Measurements from ENCODE around the gene BRD1. TPM values are rescaled to one million over a fixed set of nuclear protein-coding genes. Genes with fewer than 3 reads are reported as not detected.

The BRD1 gene
- total and polyA plus RNA-seq, 8 donors, result 10.0 to 92.4 (median 30.4) TPM

- 77 to 90% (median 85%) methylated on average over 16 to 21 of the region's 21 CpGs for WGBS, 5 donors
- H3K27ac ChIP-seq, result no peak overlapping the region
- peaks cover 54 to 83% (median 79%) of the 10 kb centered on the region in 4 donors for H3K36me3 ChIP-seq
- peaks cover 0 to 3% (median under 1%) of the 10 kb centered on the region in 4 donors for H3K4me1 ChIP-seq
- intact Hi-C loops (cut with DNase I; ENCODE audit: low total_unique reads), result no loop called here
- TF ChIP-seq CTCF (IDR thresholded peaks at IDR 0.05) (no peak), EP300 (IDR thresholded peaks at IDR 0.05) (no peak), POLR2AphosphoS5 (IDR thresholded peaks at IDR 0.05) (no peak), POLR2A (IDR thresholded peaks at IDR 0.05) (no peak)
- DNase-seq, result no peak
- no peaks in the 10 kb centered on the region for H3K27me3 ChIP-seq
- no peaks in the 10 kb centered on the region for H3K9me3 ChIP-seq
- no peak overlapping the region for H3K4me3 ChIP-seq
Observed at GRCh38 chr22:49774499-49775151, 53.0 kb downstream of the BRD1 start.

- TF ChIP-seq POLR2A (IDR thresholded peaks at IDR 0.05) (no peak), CTCF (IDR thresholded peaks at IDR 0.05) (no peak), EP300 (IDR thresholded peaks at IDR 0.05) (no peak), POLR2AphosphoS5 (IDR thresholded peaks at IDR 0.05) (no peak)
- Histone ChIP-seq H3K36me3 (peaks cover 54 to 78% (median 73%) of the 10 kb centered on the region in 4 donors), H3K27me3 (no peaks in the 10 kb centered on the region), H3K4me3 (no peak overlapping the region), H3K4me1 (peaks cover 0 to 3% (median 1%) of the 10 kb centered on the region in 4 donors), H3K9me3 (no peaks in the 10 kb centered on the region), H3K27ac (no peak overlapping the region)
- DNase-seq, result no peak
- intact Hi-C loops (cut with DNase I; ENCODE audit: low total_unique reads), result no loop called here
- 91 to 92% (median 91%) methylated on average over 21 of the region's 21 CpGs for WGBS, 5 donors
Observed at GRCh38 chr22:49774046-49774445, 53.6 kb downstream of the BRD1 start.

DNA sequence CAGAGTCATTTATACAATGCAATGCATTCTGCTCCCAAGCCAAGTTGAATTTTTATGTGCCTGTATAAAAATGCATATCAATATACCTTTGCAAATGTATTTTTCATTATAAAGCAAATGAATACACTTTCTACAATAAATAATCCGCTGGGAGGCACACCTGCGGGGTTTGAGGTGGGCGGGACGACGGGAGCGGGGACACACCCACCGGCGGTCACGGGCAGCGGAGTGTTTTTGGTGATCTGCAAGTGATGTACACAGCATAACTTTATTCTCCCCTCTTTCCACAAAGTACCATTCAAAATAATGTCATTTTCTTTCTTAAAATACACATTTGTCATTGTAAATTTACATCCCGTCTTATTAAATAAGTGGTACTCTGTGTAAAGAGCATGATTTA, 54.1 kb downstream of the BRD1 start:
- peaks cover 54 to 75% (median 71%) of the 10 kb centered on the region in 4 donors for H3K36me3 ChIP-seq
- 92 to 97% (median 92%) methylated on average over 11 of the region's 11 CpGs for WGBS, 5 donors
- TF ChIP-seq EP300 (IDR thresholded peaks at IDR 0.05) (no peak), POLR2A (IDR thresholded peaks at IDR 0.05) (no peak), CTCF (IDR thresholded peaks at IDR 0.05) (no peak), POLR2AphosphoS5 (IDR thresholded peaks at IDR 0.05) (no peak)
- DNase-seq, result no peak
- intact Hi-C loops (cut with DNase I; ENCODE audit: low total_unique reads), result no loop called here
- H3K27ac ChIP-seq, result no peak overlapping the region
- peaks cover 0 to 8% (median 4%) of the 10 kb centered on the region in 4 donors for H3K4me1 ChIP-seq
- H3K4me3 ChIP-seq, result no peak overlapping the region
- H3K9me3 ChIP-seq, result no peaks in the 10 kb centered on the region
- H3K27me3 ChIP-seq, result no peaks in the 10 kb centered on the region

GRCh38 chr22:49772692-49773091, 55.0 kb downstream of the BRD1 start:
- peaks cover 0 to 1% (median under 1%) of the 10 kb centered on the region in 4 donors for H3K9me3 ChIP-seq
- WGBS, 5 donors, result 67 to 78% (median 72%) methylated on average over 16 of the region's 16 CpGs
- DNase-seq, result no peak
- no peaks in the 10 kb centered on the region for H3K27me3 ChIP-seq
- intact Hi-C loops (cut with DNase I; ENCODE audit: low total_unique reads), result no loop called here
- peaks cover 49 to 67% (median 63%) of the 10 kb centered on the region in 4 donors for H3K36me3 ChIP-seq
- H3K4me3 ChIP-seq, result no peak overlapping the region
- TF ChIP-seq POLR2AphosphoS5 (IDR thresholded peaks at IDR 0.05) (no peak), CTCF (IDR thresholded peaks at IDR 0.05) (no peak), POLR2A (IDR thresholded peaks at IDR 0.05) (no peak), EP300 (IDR thresholded peaks at IDR 0.05) (no peak)
- H3K4me1 ChIP-seq, result peaks cover 0 to 9% (median 5%) of the 10 kb centered on the region in 4 donors
- no peak overlapping the region for H3K27ac ChIP-seq
